Stimulated activated CD8-positive, alpha-beta memory T cell treated with anti-CD3 and anti-CD28 coated beads, Interleukin-4, amount 100 ng/mL, for 4 hours (primary cell): ENCODE results near the gene SCN4A.
A peak's percentile ranks its signal among the peaks of the same experiment; 100 is the strongest.
"Not testable (repeated sequence)": the region's sequence is repeated elsewhere in the genome, so short reads cannot be mapped to it uniquely, and the experiment has no call there.

Experiments used
- DNase-seq, 2 donors: peaks; one replicate each; pipeline ENCODE4 v3.0.0-alpha.2; 2020; ENCODE audit warnings: low read depth in 2 of 2, low spot score in 1 of 2

Gene SCN4A

GRCh38 chr17:63972796-63973195 lies at the start of gene SCN4A:
Gene SCN4A, minus strand, starts transcription at chr17:63972918. Its CDS starts 77 bp downstream, at chr17:63972841.
- DNase-seq, result no peak

- peak; percentile 77 to 87 for DNase-seq
These were observed 47.5 kb upstream of the SCN4A start, which contains the start of gene ICAM2 for GRCh38 chr17:64020056-64020766. Gene ICAM2, minus strand, starts transcription at chr17:64020633. Its CDS starts 13,942 bp downstream, at chr17:64006691.

- DNase-seq, result not testable (repeated sequence)
These were observed 46.8 kb upstream of the SCN4A start for GRCh38 chr17:64019551-64019961.

GRCh38 chr17:64017381-64017980 lies 44.8 kb upstream of the SCN4A start:
- DNase-seq, result no peak

GRCh38 chr17:64016974-64017373 lies 44.3 kb upstream of the SCN4A start:
- DNase-seq, result no peak

DNA sequence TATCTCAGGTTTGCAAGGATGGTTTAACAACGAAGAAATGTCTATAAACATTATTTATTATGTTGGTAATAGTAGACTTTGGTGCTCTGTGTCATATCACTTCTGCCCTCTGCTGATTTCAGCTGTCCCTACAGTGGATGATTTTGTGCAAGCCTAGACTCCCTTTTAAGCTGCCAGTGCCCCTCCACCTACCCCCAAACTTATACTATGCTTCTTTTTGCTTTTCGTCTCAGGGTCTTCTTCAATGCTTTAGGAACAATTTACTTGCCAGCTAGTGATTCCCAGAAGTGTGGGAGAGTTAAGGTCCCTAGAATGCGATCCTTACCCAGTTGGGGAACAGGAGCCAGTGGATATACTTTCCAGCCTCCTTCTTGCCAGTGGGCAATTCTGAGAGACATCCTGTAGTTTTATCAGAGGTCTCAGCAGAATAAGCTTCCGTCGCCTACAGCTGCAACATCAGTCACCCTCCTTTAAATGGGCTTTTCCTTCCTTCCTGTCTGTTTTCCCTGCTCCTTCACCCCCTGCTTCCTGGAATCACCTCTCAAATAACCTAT lies 43.6 kb upstream of the SCN4A start:
- DNase-seq, result no peak

DNA sequence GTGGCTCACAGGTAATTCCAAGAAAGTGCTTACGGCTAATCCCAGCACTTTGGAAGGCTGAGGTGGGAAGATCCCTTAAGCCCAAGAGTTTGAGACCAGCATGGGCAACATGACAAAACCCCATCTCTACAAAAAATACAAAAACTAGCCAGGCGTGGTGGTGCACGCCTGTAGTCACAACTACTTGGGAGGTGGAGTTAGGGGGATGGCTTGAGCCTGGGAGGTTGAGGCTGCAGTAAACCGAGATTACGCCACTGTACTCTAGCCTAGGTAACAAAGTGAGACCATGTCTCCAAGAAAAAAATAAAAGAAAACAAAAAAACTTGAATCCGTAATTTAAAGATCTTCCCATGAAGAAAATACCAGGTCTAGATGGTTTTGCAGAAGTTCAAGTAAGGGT lies 42.7 kb upstream of the SCN4A start:
- no peak for DNase-seq

DNA sequence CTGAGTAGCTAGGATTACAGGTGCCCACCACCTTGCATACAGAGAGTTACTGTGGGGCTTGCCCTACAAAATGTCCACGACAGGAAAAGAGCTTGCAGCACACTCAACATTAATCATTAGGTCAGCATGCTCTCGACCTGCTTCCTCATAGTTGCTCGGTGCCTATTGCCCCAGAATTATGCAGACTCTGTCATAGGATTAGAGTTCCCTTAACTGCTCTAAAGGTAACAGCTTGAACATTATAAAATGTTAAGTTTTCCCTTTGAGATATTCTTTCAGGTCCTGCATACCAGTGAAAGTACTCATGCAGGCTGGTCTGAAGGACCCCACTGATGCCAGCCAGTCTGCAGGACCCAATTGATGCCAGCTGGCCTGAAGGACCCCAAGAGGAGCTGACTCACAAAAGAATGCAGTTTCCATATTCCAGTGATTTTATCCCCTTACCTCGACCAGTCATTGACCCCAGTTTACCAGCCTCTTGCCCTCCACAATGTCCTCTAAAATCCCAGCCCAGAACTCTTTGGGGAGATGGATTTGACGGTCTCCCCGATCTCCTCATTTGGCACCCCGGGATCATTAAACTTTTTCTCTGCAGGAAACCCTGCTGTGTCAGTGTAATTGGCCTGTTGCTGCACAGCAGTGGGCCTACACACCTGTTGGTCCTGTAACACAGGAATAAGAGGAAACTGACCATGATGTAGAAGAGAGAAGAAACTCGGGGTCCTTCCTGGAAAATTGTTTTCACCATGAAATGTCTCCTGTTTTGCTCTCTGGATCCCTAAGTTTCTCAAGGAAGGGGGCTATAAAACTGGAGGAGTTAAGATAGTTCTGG lies 37.1 kb upstream of the SCN4A start:
- no peak for DNase-seq

DNA sequence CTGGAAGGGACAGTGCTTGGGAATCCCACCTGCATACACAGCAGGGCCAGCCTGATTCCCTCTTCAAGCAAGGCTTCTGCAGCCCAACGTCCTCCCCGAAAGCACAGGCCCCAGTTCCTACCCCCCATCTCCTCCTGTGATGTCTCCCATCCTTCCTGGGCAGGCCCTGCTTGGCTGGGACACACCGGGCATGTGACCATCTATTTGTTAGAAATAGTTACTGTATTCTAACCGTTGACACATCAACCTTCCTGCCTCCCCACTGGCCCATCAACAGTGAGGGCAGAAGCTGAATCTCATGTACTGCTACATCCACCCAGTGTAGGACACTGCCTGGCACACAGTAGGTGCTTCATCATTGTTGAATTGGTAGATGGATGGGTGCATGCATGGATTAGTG lies 36.1 kb upstream of the SCN4A start:
- no peak for DNase-seq

- no peak for DNase-seq
These were observed 35.6 kb upstream of the SCN4A start for GRCh38 chr17:64008346-64008745.

- no peak for DNase-seq
These were observed 35.1 kb upstream of the SCN4A start for GRCh38 chr17:64007838-64008282.

- not testable (repeated sequence) for DNase-seq
These were observed 34.5 kb upstream of the SCN4A start for GRCh38 chr17:64007089-64007837.

DNA sequence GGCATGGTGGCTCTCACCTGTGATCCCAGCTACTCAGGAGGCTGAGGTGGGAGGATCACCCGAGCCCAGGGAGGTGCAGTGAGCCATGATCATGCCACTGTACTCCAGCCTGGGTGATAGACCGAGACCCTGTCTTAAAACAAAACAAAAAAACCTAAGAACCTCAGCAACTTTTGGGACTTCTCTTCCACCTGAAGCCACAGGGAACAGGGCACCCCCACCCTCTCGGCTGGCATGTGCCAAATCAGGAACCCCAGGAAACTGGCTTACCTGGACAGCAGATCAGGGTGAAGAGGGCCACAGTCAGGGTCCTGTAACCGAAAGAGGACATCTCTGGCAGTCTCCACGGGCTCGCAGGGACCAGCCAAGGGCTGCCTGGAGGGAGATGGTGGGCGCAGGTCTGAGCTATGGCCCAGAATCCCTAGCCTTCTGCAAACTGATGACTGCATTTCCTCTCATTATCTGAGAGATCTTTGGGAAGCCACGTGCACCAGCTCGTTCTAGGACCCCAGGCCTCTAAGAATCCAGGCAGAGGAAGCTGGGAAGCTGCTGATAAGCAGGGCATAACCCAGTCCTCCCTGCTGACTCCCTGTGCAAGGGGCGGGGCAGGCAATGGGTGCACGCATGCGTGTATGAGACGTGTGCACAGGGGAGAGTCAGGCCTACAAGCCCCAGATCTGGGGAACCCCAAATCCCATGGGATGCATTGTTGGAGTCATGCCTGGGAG lies 33.8 kb upstream of the SCN4A start:
- no peak for DNase-seq

GRCh38 chr17:64005734-64006167 lies 33.0 kb upstream of the SCN4A start:
- no peak for DNase-seq

DNA sequence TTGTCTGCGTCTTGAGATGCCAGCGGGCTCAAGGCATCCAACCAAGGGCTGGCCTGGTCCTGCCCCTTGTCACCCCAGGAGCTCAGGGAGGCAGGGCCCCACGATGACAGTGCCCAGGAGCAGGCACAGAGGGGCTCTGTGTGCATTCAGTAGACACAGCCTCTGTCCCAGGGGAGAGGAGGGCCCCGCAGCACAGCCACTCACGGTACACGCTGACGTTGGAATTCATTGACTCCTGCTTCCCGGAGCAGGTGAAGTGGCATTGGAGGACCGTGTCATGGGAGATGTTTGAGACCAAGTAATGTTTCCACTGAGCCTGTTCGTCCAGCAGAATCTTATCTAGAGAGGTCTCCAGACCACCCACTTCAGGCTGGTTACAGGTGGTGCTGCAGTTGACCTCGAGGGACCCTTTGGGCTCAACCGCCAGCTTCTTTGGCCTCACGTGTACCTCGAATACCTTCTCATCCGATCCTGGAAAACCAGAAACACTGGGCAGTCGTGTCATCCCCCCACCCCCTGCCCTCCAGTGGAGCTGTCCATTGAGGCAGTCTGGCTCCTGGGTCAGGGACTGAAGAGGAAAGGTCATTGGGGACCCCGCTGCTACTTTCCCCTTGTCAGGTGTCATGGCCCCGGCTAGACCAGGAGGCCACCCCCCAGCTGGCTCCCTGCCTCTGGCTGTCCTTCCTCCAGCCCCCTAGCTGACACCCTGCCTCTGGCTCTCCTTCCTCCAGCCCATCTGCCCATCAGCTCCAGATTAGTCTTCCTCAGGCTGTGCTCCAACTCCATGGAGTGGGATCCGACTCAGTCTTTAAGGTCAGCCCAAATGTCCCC lies 32.4 kb upstream of the SCN4A start:
- DNase-seq, result no peak

- no peak for DNase-seq
These were observed 31.6 kb upstream of the SCN4A start for GRCh38 chr17:64004218-64004770.

- no peak for DNase-seq
These were observed 30.9 kb upstream of the SCN4A start for GRCh38 chr17:64003526-64004121.
